AG09319 (cell line): ENCODE results near the gene SLC29A1.

Experiments used
- DNase-seq: peaks from one replicate; pipeline ENCODE4 v3.0.0-alpha.2; 2010; ENCODE audit warnings: low read depth; ENCODE audit errors: extremely low read depth
- CTCF ChIP-seq: IDR thresholded peaks from 2 replicates; pipeline ENCODE4 v1.5.1; 2011; ENCODE audit warnings: low read depth, mild to moderate bottlenecking, inconsistent platforms, low read length, moderate library complexity

The SLC29A1 gene

GRCh38 chr6:44224965-44225305 lies 1.5 kb downstream of the SLC29A1 start:
- DNase-seq = no peak
- TF ChIP-seq CTCF = no peak

- TF ChIP-seq CTCF = no peak
- DNase-seq = no peak
These were observed 2.4 kb downstream of the SLC29A1 start for GRCh38 chr6:44225579-44226325.

- no peak for DNase-seq
- no peak for TF ChIP-seq CTCF
These were observed 3.2 kb downstream of the SLC29A1 start for GRCh38 chr6:44226368-44227147.

GRCh38 chr6:44227148-44227793 lies 3.9 kb downstream of the SLC29A1 start:
- DNase-seq = no peak
- TF ChIP-seq CTCF = no peak

GRCh38 chr6:44228031-44228430 lies 4.6 kb downstream of the SLC29A1 start:
- DNase-seq = no peak
- TF ChIP-seq CTCF = no peak

GRCh38 chr6:44228433-44228832 lies 5.0 kb downstream of the SLC29A1 start:
- DNase-seq = no peak
- no peak for TF ChIP-seq CTCF

- no peak for DNase-seq
- no peak for TF ChIP-seq CTCF
These were observed 5.4 kb downstream of the SLC29A1 start for GRCh38 chr6:44228836-44229235.
